ENCODE data around the gene NENF.
"Not testable (repeated sequence)": the region's sequence is repeated elsewhere in the genome, so short reads cannot be mapped to it uniquely, and the experiment has no call there.

The NENF gene

DNA sequence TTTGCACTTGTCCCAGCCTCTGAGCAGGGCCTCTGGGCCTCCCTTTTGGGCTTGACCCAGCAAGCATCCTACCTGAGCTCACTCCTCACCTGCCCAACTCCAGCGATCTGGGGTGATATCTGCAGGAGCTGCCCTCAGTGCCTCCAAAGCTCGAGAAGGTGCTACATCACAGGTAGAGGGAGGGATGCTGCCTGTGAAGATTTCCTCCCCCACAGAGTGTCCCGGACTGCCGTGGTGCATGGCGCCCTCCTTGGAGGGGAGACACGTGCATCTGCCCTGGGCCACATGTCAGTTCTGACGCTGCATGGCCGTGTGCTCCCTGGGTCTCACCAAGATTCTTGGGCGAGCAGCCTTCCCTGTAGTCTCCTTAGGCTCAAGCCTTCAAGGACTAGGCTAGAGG, 27.7 kb downstream of the NENF start:
- DNase-seq (ENCODE audit: low read depth), result no peak

DNA sequence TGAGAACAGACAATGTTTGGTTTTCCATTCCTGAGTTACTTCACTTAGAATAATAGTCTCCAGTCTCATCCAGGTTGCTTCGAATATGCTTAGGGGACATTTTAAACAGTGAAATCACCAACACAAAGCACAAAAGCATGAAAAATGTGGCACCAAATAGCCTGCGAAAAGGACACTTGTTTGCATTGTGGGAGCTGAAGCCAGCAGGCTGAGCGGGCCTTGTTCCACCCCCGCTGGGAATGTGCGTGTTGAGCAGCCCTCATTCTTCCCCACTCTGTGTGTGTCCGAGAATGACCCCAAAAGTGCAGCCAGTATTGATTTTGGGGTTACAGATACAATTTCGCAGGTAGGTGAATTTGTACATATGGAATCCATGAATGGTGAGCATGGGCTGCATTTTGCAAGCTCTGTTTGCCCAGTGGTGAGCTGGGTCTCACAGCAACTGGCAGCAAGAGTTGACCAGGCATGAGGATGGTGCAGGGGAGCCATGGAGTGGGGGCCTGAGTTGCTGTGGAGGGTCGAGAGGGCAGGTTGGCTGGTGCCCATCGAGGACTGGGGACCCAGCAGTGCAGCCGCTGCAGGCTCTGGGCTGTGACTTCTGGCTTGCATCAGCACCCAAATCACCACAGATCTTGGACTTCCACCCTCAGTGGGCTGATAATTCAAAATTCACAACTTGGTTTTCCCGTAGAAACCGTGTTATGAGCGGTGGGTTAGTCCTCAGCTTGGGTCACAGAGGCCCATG, 29.4 kb downstream of the NENF start:
- no peak for DNase-seq (ENCODE audit: low read depth)

DNA sequence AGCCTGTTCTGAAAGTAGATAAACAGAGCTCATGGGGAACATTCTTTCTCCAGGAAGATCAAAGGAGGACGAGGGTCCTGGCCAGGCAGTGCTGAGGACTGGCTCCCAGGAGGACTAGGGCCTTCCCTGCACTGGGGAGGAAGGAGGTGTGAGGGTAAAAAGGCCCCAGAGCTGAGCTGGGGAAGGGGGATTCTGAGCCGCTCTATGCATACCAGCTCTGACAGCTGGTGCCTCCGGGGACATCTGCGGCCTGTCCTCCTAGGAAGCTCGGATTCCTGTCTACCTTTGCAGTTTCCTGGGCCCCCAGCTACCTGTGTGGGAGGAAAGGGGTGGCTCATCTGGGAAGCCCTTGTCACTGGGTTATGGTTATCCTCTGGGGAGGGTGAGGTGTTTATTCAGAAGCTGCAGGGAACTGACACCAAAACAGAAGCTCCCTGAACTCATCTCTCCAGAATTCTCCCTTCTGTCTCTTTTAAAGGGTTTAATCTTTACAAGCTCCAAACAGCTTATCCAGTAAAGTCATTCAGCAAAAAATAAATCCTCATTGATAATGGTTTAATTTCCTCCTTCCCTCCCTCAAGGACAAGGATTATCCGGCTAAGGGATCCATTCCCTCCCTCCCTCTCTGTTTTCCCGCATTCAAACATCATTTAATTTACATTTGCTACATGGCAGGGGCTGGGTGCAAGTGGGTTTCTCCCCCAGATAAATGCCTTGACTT, 31.0 kb downstream of the NENF start:
- no peak for DNase-seq (ENCODE audit: low read depth)

DNA sequence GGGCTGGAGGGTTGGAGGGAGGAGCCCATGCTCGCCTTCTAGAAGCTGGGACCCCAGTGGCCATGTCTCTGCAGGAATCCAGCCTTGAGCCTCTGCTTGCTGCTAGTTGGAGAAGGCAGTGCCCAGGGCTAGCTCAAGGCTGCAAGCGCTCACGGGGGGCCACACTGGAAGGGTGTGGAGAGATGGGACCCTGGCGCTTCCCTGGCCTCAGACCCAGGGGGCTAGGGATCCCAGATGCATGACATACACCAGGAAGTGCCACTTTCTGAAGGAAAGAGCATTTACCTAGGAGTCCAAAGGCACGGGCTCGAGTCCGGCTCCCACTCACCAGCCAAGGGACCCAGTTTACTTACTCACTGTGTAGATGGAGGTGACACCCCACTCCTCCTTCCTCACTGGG, 32.6 kb downstream of the NENF start:
- DNase-seq (ENCODE audit: low read depth), result no peak

DNA sequence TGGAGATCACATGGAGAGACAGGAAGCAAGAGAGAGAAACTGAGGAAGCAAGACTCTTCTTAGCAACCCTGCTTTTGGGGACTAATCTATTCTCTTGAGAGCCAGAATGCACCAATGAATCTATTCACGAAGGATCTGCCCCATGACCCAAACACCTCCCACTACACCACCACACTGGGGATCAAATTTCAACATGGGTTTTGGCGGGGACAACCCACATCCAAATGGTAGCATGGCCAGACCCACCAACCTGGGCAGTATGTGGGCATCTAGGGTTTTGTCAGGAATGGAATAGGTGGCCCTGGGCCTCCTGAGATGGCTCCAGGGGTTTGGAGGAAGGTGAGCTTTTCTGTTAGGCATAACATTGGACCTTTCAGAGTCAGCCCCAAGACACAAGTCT, 33.7 kb downstream of the NENF start:
- DNase-seq (ENCODE audit: low read depth), result no peak

DNA sequence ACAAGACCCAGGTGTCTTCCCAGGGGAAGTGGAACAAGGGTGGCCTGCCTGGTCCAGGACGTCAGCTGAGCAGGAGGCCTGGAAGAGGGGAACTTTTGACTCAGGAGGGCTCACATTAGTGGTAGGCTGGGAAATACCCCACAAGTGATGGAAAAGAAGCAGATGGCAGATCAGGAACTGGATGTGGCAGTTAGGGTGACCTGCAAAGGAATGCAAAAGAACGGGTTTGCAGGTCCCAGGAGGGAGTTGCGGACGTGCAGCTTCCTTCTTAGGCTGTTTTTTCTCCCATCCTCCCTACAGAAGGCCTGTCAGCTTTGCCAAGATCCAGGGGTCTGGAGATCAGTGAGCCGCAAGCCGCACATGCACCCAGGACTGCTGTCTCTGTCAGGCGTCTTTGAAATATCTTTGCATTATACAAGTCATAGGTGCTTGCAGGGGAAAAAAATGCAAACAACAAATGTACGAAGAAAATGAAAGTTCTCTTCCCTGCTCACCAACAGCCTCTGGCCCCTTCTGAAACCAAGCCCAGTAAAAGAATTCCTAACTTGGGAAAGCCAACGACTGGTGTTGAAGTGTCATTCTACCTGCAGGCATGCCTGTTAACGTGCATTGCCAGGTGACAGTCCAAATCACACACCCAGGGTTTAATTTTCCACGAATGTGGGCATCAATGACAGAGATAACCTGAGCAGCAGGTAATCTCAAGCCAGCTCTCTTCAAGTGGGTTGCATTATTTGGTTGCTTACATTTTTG, 34.4 kb downstream of the NENF start:
- DNase-seq (ENCODE audit: low read depth), result no peak

DNA sequence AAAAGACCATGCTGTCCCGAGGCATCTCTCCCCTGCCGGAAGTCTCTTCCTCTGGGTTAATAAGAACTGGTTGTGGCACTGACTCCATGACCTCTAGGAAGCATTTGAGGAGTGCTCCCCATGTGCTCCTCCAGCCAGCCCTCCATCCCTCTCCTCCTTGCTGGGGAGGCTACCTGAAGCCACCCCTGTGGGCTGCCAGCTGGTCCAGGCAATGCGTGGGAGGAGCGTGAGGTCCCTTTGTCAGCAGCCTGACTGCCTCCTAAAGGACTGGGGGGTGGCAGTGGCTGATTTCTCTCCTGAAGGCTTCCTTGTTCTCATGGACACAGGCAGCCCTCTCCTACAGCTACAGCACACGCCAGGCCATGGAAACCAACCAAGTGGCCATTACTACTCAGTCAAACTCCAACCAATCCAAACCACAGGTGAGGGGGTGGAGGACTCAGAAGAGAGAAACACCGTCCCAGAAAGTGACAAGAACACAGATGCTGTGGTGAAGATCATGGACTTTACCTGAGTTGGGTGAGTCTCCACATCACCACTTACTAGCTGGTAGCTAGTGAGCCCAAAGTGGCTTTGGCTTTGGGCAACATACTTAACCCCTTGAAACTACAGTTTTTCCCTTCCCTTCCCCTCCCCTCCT, 35.2 kb downstream of the NENF start:
- no peak for DNase-seq (ENCODE audit: low read depth)

DNA sequence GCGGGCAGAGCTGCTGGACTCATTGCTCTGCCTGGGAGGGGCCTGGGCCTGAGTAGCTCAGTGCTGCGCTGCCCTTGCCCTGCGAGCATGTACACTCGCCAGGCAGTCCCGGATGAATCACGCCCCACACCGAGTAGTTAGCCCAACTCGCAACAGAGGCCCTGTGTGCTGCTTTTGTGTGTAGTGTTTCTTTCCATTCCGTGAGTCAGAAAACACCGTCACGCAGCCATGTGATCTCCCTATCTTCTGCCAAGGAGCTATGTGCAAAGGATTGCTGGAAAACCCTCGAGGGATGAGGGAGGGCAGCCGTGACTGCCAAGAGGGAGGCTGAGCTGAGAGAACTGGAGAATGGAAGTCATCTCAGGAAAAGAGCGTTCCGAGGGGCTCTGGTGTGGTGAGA, 37.3 kb downstream of the NENF start:
- DNase-seq (ENCODE audit: low read depth), result no peak

DNA sequence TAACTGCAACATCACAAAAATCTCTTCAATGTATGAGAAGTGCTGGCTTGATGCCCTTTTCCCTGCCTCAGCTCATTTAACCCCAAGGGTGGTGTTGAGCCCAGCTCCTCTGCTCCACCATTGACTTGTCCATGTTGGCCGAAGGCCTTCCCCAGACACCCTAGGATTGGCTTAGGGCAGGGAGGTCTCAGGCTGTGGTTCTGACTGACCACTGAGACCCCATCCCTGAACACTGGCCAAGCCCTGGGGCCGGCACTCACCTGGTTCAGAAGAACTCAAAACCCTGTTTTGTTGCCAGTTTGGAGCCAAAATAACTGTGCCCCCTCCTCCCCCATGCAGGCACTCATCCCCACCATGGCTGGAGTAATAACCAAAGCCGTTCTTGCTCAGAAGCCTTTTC, 38.6 kb downstream of the NENF start:
- DNase-seq (ENCODE audit: low read depth), result no peak

DNA sequence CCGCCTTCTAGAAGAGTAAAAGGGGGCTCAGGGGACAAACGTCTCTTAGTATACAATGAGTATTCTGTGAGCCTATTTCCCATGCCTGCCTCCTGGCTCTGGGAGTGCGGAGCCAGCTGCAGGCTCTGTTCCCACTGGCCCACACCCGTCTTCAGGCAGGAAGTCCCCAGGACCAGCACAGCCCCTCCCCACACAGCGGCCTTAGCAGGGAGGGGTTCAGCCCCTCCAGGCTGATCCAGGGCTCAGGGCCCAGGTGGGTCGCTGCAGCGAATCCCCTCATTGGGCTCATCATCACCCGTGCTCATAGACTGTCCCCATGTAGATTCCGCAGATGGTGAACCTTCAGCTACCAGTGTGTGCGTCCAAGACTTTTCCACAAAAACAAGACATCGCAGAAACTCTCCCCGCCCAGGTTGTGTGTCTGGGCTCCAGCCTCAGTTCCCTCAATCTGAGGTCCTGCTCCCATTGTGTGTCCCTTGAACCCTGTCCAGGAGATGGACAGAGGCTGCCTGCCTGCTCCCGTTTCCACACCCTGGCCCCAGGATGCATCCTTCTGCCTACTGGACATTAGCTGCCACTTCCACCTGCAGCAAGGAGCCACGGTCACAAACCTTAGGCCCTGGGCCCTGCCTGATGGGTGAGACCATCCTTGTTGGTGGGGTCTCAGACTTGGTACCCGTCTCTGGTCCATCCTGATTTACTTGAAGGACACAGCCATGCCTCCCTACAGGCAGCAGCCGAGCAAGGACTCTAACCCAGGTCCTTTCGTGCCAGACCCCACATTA, 39.4 kb downstream of the NENF start:
- DNase-seq (ENCODE audit: low read depth), result no peak

DNA sequence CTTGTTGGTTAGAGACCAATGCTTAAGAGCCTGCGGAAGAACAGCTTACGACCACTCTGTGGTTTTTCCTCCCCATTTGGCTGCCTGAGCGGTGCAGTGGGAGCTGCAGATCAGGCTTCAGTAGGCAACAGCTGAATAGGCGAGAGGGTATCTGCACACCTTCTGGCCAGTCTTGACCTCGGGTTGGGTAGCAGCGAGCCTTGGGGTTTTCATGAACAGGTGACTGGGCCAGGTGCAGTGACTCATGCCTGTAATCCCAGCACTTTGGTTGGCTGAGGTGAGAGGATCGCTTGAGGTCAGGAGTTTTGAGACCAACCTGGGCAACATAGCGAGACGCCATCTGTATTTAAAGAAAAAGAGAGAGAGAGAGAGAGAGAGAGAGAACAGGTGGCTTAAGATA, 41.0 kb downstream of the NENF start:
- DNase-seq (ENCODE audit: low read depth), result no peak

DNA sequence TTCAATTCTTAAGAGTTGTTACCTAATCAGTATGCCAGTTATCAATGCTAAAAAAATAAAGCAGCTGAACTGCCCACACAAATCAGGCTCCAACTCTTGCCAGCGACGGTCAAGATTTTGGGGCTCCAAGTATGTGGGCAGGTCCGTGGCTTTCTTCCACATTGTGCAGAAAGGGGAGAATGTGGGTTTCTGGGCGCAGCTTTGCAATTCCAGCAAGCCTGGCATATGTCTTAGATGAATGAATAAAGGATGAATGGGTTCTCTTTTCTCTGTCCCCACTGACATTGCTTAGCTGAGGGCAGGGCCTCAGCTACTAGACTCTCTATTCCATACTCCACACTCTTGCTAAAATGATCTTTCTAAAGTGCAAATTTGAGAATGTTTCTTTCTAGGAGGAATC, 42.4 kb downstream of the NENF start:
- DNase-seq (ENCODE audit: low read depth), result no peak

DNA sequence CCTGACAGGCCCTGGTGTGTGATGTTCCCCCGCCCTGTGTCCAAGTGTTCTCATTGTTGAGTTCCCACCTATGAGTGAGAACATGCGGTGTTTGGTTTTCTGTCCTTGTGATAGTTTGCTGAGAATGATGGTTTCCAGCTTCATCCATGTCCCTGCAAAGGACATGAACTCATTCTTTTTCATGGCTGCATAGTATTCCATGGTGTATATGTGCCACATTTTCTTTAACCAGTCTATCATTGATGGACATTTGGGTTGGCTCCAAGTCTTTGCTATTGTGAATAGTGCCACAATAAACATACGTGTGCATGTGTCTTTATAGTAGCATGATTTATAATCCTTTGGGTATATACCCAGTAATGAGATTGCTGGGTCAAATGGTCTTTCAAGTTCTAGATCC, 43.1 kb downstream of the NENF start:
- DNase-seq (ENCODE audit: low read depth), result not testable (repeated sequence)

DNA sequence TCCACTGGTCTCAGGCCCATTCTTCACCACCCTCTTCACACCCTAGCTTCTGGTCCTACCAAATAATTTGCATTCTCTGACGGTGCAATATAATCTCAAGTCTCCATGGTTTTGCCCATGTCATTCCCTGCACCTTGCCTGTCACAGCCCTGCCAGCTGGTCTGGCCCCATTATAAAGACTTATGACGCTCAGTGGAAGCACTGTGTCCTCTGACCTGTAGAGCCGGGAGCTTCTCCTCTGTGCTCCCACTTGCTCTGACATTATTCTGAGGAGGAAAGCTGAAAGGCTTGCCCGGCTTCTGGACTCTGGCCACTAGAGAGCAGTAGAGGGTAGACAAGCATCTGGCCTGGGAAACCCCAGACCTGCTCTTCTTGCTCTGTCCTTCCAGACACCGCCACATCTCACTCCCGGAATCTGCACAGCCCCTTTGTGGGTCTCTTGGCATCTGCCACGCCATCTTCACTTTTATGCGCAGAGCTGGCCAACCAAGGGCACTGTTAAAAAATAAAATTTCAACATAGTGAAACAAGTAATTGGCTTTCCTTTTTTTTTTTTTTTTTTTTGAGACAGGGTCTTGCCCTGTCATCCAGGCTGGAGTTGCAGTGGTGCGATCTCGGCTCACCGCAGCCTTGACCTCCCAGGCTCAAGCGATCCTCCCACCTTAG, 44.4 kb downstream of the NENF start:
- peak; percentile 55 for DNase-seq (ENCODE audit: low read depth)

DNA sequence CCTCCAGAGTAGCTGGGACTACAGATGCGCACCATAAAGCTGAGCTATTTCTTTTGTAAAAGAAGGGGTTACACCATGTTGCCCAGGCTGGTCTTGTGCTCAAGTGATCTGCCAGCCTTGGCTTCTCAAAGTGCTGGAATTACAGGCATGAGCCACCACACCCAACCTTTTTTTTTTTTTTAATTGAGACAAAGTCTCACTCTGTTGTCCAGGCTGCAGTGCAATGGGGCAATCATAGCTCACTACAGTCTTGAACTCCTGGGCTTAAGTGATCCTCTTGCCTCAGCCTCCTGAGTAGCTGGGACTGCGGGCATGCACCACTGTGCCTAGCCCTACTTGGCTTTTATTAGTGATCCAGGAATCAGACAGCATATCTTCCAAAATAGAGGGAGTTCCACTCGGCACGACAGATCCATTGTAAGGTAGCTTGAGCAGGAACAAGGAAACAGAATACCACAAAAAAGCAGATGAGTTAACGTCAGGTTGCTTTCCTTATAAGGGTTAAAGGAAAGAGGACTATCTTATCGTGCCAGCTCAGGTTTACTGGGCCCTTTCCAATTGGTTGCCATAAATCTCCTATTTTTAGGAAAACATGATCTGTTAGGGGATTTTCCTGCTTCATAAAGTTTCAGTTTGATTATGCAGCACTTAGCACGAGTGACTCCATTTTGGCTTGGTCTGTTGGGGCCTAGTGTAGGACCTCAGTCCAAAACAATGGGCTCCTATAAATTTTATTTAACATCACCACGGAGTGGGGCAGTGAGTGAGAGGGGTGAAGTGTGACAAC, 45.2 kb downstream of the NENF start:
- no peak for DNase-seq (ENCODE audit: low read depth)

DNA sequence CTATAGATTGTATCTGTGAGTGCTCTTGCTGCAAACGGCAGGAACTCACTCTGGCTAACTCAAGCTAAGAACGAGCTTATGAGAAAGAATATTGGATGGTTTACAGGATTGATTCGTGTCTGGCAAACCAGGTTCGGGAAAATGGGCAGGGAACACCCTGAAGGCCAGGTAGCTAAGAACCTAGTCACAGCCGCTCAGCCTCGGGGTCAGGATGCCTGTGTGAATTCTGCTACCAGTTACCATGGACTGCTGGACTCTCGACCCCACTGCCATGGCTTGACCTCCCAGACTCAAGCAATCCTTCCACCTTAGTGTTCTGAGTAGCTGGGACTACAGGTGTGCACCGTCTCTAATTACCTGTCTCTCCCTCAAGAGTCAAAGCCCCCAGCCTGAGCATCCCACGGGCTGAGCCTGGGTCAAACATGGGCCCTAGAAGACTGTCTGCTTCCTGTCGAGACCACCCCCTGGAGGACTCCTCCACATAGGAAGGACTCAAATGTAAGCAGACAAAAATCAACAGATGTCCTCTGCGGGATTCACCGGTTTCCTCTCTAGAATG, 45.8 kb downstream of the NENF start:
- DNase-seq (ENCODE audit: low read depth), result no peak

DNA sequence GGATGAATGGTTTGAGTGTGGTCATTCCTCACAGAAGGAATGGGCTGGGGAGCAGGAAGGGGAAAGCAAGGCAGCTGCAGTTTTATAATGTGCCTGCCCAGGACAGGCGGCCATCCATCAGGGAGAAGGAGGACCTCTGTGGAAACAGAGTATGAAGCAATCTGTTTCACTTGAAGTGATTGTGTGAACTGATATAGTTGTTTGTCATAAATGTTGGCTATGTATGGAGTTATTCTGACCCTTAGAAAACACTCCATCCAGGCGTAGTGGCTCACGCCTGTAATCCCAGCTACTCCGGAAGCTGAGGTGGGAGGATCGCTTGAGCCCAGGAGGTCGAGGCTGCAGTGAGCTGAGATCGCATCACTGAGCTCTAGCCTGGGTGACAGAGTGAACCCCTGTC, 46.5 kb downstream of the NENF start:
- no peak for DNase-seq (ENCODE audit: low read depth)

DNA sequence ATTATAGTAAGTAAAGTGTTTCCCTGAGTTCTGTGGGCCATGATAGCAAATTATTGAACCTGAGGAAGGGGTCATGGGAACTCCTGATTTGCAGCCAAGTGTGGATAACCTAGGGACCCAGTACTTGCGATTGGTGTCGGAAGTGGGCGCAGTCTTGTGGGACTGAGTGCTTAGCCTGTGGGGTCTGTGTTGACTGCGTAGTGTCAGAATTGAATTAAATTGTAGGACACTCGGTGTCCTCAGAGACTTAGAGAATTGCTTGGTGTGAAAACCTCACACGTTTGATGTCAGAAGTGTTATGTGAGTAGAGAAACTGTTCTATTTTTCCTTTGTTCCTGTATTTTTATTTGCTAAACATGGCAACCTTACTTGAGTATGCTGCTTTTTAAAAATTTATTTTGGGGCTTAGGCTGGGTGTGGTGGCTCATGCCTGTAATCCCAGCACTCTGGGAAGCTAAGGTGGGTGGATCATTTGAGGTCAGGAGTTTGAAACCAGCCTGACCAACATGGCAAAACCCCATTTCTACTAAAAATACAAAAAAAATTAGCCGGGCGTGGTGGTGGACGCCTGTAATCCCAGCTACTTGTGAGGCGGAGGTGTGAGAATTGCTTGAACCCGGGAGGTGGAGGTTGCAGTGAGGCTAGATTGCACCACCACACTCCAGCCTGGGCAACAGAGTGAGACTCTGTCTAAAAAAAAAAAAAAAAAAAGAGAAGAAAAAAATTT, 48.2 kb downstream of the NENF start:
- not testable (repeated sequence) for DNase-seq (ENCODE audit: low read depth)

DNA sequence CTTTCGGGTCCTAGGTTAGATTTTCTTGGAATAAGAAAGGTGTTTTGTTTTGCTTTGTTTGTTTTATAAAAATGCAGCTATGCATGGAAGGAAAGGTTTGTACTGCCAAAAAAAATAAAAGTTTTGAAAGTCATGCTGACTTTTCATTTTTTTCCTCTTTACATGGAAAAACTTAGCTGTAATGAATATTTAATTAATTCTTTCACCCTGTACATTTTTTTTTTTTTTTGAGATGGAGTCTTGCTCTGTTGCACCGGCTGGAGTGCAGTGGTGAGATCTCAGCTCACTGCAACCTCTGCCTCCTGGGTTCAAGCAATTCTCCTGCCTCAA, 48.7 kb downstream of the NENF start:
- no peak for DNase-seq (ENCODE audit: low read depth)
